ENCODE results near the gene PLA1A.

DNA sequence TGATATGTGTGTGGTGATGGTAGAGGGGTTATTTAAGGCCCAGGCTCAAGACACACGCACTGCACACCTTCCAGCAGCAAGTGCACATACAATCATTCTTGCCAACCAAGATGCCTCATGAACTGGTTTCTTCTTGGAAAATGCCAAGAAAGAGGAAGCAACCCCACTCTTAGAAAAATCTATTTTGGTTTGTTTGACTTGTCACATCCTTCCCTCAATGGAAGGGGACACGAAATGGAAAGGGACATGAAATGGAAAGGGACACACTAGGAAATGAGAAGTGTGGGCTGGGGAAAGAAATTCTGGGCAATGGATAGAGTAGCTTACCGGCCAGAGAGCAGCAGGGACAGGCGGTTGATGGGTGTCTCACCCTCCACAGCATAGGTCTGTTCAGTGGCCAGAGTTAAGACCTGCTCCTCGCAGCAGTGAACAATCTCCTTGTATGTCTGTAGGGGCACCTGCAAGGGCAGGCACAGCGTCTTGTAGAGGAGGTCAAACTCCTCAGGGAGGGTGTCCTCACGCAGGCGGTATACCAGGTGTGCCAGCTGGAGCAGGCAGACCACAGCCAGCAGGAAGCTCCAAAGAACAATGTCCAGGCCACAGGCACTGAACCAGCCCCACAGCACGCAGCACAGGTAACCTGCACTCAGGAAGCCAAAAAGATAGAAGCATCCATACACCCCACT is 62.1 kb downstream of the PLA1A start:
- TF ChIP-seq EZH2 (IDR thresholded peaks at IDR 0.05; ENCODE audit: borderline replicate concordance, low read length) = no peak
- TF ChIP-seq, protein P1, sequence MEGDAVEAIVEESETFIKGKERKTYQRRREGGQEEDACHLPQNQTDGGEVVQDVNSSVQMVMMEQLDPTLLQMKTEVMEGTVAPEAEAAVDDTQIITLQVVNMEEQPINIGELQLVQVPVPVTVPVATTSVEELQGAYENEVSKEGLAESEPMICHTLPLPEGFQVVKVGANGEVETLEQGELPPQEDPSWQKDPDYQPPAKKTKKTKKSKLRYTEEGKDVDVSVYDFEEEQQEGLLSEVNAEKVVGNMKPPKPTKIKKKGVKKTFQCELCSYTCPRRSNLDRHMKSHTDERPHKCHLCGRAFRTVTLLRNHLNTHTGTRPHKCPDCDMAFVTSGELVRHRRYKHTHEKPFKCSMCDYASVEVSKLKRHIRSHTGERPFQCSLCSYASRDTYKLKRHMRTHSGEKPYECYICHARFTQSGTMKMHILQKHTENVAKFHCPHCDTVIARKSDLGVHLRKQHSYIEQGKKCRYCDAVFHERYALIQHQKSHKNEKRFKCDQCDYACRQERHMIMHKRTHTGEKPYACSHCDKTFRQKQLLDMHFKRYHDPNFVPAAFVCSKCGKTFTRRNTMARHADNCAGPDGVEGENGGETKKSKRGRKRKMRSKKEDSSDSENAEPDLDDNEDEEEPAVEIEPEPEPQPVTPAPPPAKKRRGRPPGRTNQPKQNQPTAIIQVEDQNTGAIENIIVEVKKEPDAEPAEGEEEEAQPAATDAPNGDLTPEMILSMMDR (conservative IDR thresholded peaks at IDR 0.05 in 1 of 2, IDR thresholded peaks at IDR 0.05 in 1 of 2; ENCODE audit: extremely low read depth in 1 of 2, insufficient read depth in 1 of 2, low read depth in 1 of 2, low read length in 2 of 2) = no peak

Measured in mammary epithelial cell (primary cell).